ENCODE results near the gene SLC47A1. TPM values are rescaled to one million over a fixed set of nuclear protein-coding genes. Genes with fewer than 3 reads are reported as not detected.

The SLC47A1 gene
- total RNA-seq, 4 donors from 2014 or later: 34.2 to 257 (median 133) TPM

- in situ Hi-C loops (cut with MboI; ENCODE audit: low sequenced_read_pairs in 4 of 4): no loop called here
- ATAC-seq: no peak
- no peaks in the 10 kb centered on the region for H3K27me3 ChIP-seq
- no peaks in the 10 kb centered on the region for H3K36me3 ChIP-seq
- no peak overlapping the region for H3K4me3 ChIP-seq
- no peak overlapping the region for H3K27ac ChIP-seq
- no peaks in the 10 kb centered on the region for H3K9me3 ChIP-seq
- TF ChIP-seq, protein P1, sequence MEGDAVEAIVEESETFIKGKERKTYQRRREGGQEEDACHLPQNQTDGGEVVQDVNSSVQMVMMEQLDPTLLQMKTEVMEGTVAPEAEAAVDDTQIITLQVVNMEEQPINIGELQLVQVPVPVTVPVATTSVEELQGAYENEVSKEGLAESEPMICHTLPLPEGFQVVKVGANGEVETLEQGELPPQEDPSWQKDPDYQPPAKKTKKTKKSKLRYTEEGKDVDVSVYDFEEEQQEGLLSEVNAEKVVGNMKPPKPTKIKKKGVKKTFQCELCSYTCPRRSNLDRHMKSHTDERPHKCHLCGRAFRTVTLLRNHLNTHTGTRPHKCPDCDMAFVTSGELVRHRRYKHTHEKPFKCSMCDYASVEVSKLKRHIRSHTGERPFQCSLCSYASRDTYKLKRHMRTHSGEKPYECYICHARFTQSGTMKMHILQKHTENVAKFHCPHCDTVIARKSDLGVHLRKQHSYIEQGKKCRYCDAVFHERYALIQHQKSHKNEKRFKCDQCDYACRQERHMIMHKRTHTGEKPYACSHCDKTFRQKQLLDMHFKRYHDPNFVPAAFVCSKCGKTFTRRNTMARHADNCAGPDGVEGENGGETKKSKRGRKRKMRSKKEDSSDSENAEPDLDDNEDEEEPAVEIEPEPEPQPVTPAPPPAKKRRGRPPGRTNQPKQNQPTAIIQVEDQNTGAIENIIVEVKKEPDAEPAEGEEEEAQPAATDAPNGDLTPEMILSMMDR (IDR thresholded peaks at IDR 0.05 in 4 of 5, conservative IDR thresholded peaks at IDR 0.05 in 1 of 5): no peak
- no peak for TF ChIP-seq POLR2A (IDR thresholded peaks at IDR 0.05)
- H3K4me1 ChIP-seq: no peaks in the 10 kb centered on the region
- DNase-seq: no peak
- intact Hi-C loops (cut with DNase I; ENCODE audit: low total_unique reads): no loop called here
Observed at GRCh38 chr17:19610311-19610710, 76.7 kb downstream of the SLC47A1 start.

DNA sequence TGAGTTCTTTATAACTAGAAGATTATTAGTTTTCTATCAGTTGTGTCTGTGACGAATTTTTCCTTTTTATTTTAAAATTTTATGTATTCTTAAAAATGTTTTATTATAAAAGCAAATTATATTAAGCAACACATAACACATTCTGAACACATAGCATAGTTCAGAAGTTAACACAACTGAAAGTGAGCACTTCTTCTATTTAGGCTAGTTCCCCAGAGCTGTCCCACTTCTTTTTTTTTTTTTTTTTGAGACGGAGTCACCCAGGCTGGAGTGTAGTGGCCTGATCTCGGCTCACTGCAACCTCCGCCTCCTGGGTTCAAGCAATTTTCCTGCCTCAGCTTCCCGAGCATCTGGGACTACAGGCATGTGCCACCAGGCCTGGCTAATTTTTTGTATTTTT is 77.2 kb downstream of the SLC47A1 start:
- H3K4me3 ChIP-seq: no peak overlapping the region
- H3K4me1 ChIP-seq: no peaks in the 10 kb centered on the region
- H3K9me3 ChIP-seq: no peaks in the 10 kb centered on the region
- in situ Hi-C loops (cut with MboI; ENCODE audit: low sequenced_read_pairs in 4 of 4): no loop called here
- TF ChIP-seq, protein P1 (IDR thresholded peaks at IDR 0.05 in 4 of 5, conservative IDR thresholded peaks at IDR 0.05 in 1 of 5): no peak
- no peak for TF ChIP-seq POLR2A (IDR thresholded peaks at IDR 0.05)
- H3K27ac ChIP-seq: no peak overlapping the region
- no peaks in the 10 kb centered on the region for H3K27me3 ChIP-seq
- ATAC-seq (no peak), DNase-seq (no peak)
- H3K36me3 ChIP-seq: no peaks in the 10 kb centered on the region
- intact Hi-C loops (cut with DNase I; ENCODE audit: low total_unique reads): no loop called here

DNA sequence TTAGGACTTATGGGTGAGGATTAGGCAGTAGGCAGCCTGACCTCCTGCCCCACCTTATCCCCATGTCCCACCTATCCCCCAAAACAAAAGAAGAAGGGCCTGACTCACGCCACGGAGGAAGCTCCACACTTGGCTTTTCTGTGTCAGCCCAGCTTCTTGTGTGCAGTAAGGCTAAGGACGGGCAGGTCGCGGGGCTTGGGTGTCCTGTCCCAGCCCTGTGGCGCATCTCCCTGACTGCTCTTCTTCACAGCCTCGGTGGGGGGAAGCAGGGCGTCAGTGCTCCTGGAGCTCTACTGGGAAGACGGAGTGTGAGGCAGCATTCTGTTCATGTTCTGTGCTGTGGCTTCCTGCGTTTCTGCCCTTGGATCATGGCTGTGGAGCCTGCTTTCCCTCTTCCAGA is 80.3 kb downstream of the SLC47A1 start:
- intact Hi-C loops (cut with DNase I; ENCODE audit: low total_unique reads) (no loop called here), in situ Hi-C loops (cut with MboI; ENCODE audit: low sequenced_read_pairs in 4 of 4) (no loop called here)
- no peak for ATAC-seq
- DNase-seq: no peak
- Histone ChIP-seq H3K36me3 (no peaks in the 10 kb centered on the region), H3K27me3 (no peaks in the 10 kb centered on the region), H3K27ac (no peak overlapping the region), H3K4me1 (no peaks in the 10 kb centered on the region), H3K9me3 (peaks cover 0 to 5% (median 3%) of the 10 kb centered on the region in 3 donors), H3K4me3 (no peak overlapping the region)
- no peak for TF ChIP-seq POLR2A (IDR thresholded peaks at IDR 0.05)

- ATAC-seq (no peak), DNase-seq (no peak)
- no peak overlapping the region for H3K27ac ChIP-seq
- H3K36me3 ChIP-seq: no peaks in the 10 kb centered on the region
- H3K27me3 ChIP-seq: no peaks in the 10 kb centered on the region
- H3K4me3 ChIP-seq: no peak overlapping the region
- TF ChIP-seq, protein P1 (IDR thresholded peaks at IDR 0.05 in 4 of 5, conservative IDR thresholded peaks at IDR 0.05 in 1 of 5): no peak
- TF ChIP-seq POLR2A (IDR thresholded peaks at IDR 0.05): no peak
- peaks cover 0 to 11% (median 3%) of the 10 kb centered on the region in 3 donors for H3K9me3 ChIP-seq
- no peaks in the 10 kb centered on the region for H3K4me1 ChIP-seq
- intact Hi-C loops (cut with DNase I; ENCODE audit: low total_unique reads): no loop called here
- in situ Hi-C loops (cut with MboI; ENCODE audit: low sequenced_read_pairs in 4 of 4): no loop called here
Observed at GRCh38 chr17:19614900-19615299, 81.2 kb downstream of the SLC47A1 start.

DNA sequence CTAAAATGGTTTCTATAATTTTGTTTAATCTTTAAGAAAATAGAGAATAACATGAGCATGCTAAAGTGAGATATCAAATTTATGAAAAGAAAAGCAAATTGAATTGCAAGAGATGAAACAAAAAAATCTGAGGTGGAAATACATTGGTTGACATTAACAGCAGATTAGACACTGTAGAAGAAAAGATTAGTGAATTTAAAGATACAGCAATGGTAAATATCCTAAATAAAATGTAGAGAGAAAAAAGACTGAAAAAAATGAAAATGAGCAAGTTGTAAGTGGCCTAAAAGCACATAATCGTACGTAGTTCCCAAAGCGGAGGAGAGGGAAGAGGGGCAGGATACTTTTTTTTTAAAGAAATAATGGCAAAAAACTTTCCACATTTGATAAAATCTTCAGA is 84.4 kb downstream of the SLC47A1 start:
- no peak for ATAC-seq
- TF ChIP-seq, protein P1 (IDR thresholded peaks at IDR 0.05 in 4 of 5, conservative IDR thresholded peaks at IDR 0.05 in 1 of 5): no peak
- no peak for TF ChIP-seq POLR2A (IDR thresholded peaks at IDR 0.05)
- no peak overlapping the region for H3K4me3 ChIP-seq
- H3K27ac ChIP-seq: no peak overlapping the region
- intact Hi-C loops (cut with DNase I; ENCODE audit: low total_unique reads) (no loop called here), in situ Hi-C loops (cut with MboI; ENCODE audit: low sequenced_read_pairs in 4 of 4) (no loop called here)
- H3K9me3 ChIP-seq: peaks cover 0 to 18% (median 3%) of the 10 kb centered on the region in 3 donors
- H3K36me3 ChIP-seq: no peaks in the 10 kb centered on the region
- no peaks in the 10 kb centered on the region for H3K4me1 ChIP-seq
- H3K27me3 ChIP-seq: no peaks in the 10 kb centered on the region
- DNase-seq: no peak
